Left lung (tissue), 10 donors: Measurements from ENCODE around the gene KANTR. TPM values are rescaled to one million over a fixed set of nuclear protein-coding genes. Genes with fewer than 3 reads are reported as not detected.

Source experiments
- ATAC-seq: fragments of 200-7000 bp; cut with Tn5 transposase; one replicate; pipeline ENCODE4 v1.9.1; 2020; ENCODE audit warnings: moderate library complexity
- DNase-seq, 4 donors: peaks; one replicate each; pipeline ENCODE4 v3.0.0-alpha.2; 2013 to 2020
- H3K27ac ChIP-seq, 2 donors: fragments of 200-600 bp; sonication (generic) in 1 of 2; one replicate each; pipeline versions ENCODE4 v1.5.0 to v1.8.0; 2020 to 2021
- H3K27me3 ChIP-seq, 2 donors: fragments of 200-600 bp; sonication (generic) in 1 of 2; one replicate each; pipeline versions ENCODE4 v1.5.0 to v1.8.0; 2020 to 2021
- H3K36me3 ChIP-seq, 2 donors: fragments of 200-600 bp; sonication (generic) in 1 of 2; one replicate each; pipeline versions ENCODE4 v1.5.0 to v1.8.0; 2020 to 2021
- H3K4me1 ChIP-seq, 2 donors: fragments of 200-600 bp; one replicate each; pipeline ENCODE4 v1.8.0; 2021
- H3K4me3 ChIP-seq, 2 donors: fragments of 200-600 bp; sonication (generic) in 1 of 2; one replicate each; pipeline versions ENCODE4 v1.5.0 to v1.8.0; 2020 to 2021; ENCODE audit warnings: mild to moderate bottlenecking in 1 of 2
- H3K9me3 ChIP-seq, 2 donors: fragments of 200-600 bp; sonication (generic) in 1 of 2; one replicate each; pipeline versions ENCODE4 v1.5.0 to v1.8.0; 2020 to 2021
- CTCF ChIP-seq, 2 donors: fragments of 200-600 bp; sonication (generic) in 1 of 2; IDR thresholded peaks; one replicate each; pipeline versions ENCODE4 v1.5.0 to v1.8.0; 2021; ENCODE audit warnings: antibody characterized with exemption in 2 of 2
- intact Hi-C, 2 donors: fragments of 100-400 bp; cut with DNase I; formaldehyde crosslinking; loops; one replicate each; pipeline versions ENCODE4 v1.11.2 to v1.14.2; 2022
- polyA plus RNA-seq, 6 donors: library from polyadenylated mRNA; unstranded; fragments of 120-200 nt; gene quantifications; one replicate each; pipeline ENCODE4 v1.2.1, GENCODE V29; 2013; ENCODE audit not compliant: insufficient read length in 6 of 6
- total RNA-seq, 2 donors: library from RNA; stranded (reverse); fragmentation: NEBNext Ultra II Directional; extraction: Animal tissue kit (Norgen Biotek cat#: 25700); gene quantifications; one replicate each; pipeline ENCODE4 v1.2.1, GENCODE V29; 2021
- donor health status: DM: no; HTN: yes; CAD: no.
- donor health status: DM: no; HTN: no; CAD: no.

Gene KANTR
- total and polyA plus RNA-seq, 8 donors = 7.8 to 41.3 (median 21.0) TPM

GRCh38 chrX:53125506-53125905, 31.6 kb downstream of the KANTR start:
- DNase-seq (no peak), ATAC-seq (no peak)
- Histone ChIP-seq H3K4me3 (no peak overlapping the region), H3K27me3 (peaks cover 0 to 9% of the 10 kb centered on the region in 2 donors), H3K27ac (no peak overlapping the region), H3K9me3 (no peaks in the 10 kb centered on the region), H3K36me3 (no peaks in the 10 kb centered on the region), H3K4me1 (no peaks in the 10 kb centered on the region)
- intact Hi-C loops = no loop called here
- TF ChIP-seq CTCF (IDR thresholded peaks at IDR 0.05) = no peak

- H3K27me3 ChIP-seq = peaks cover 0 to 9% of the 10 kb centered on the region in 2 donors
- ATAC-seq (no peak), DNase-seq (no peak)
- intact Hi-C loops = no loop called here
- H3K27ac ChIP-seq = no peak overlapping the region
- H3K4me3 ChIP-seq = no peak overlapping the region
- H3K9me3 ChIP-seq = no peaks in the 10 kb centered on the region
- no peaks in the 10 kb centered on the region for H3K4me1 ChIP-seq
- no peak for TF ChIP-seq CTCF (IDR thresholded peaks at IDR 0.05)
- H3K36me3 ChIP-seq = no peaks in the 10 kb centered on the region
These were observed 32.4 kb downstream of the KANTR start for GRCh38 chrX:53126377-53126776.

GRCh38 chrX:53128097-53128749, 34.3 kb downstream of the KANTR start:
- Histone ChIP-seq H3K27ac (no peak overlapping the region), H3K36me3 (no peaks in the 10 kb centered on the region), H3K9me3 (no peaks in the 10 kb centered on the region), H3K27me3 (peaks cover 0 to 9% of the 10 kb centered on the region in 2 donors), H3K4me3 (no peak overlapping the region), H3K4me1 (no peaks in the 10 kb centered on the region)
- intact Hi-C loops = no loop called here
- no peak for DNase-seq
- no peak for ATAC-seq
- TF ChIP-seq CTCF (IDR thresholded peaks at IDR 0.05) = no peak

- H3K27me3 ChIP-seq = peaks cover 0 to 4% of the 10 kb centered on the region in 2 donors
- no peaks in the 10 kb centered on the region for H3K4me1 ChIP-seq
- H3K36me3 ChIP-seq = no peaks in the 10 kb centered on the region
- no peak for DNase-seq
- no peak for ATAC-seq
- no peak for TF ChIP-seq CTCF (IDR thresholded peaks at IDR 0.05)
- intact Hi-C loops = no loop called here
- no peak overlapping the region for H3K4me3 ChIP-seq
- H3K9me3 ChIP-seq = no peaks in the 10 kb centered on the region
- no peak overlapping the region for H3K27ac ChIP-seq
These were observed 39.5 kb downstream of the KANTR start for GRCh38 chrX:53133400-53133799.

GRCh38 chrX:53135581-53135980, 41.6 kb downstream of the KANTR start:
- intact Hi-C loops = no loop called here
- ATAC-seq = no peak

More at GRCh38 chrX:53135581-53135980, 41.6 kb downstream of the KANTR start:
- H3K36me3 ChIP-seq = no peaks in the 10 kb centered on the region
- no peaks in the 10 kb centered on the region for H3K4me1 ChIP-seq
- H3K27ac ChIP-seq = no peak overlapping the region
- no peak overlapping the region for H3K4me3 ChIP-seq
- TF ChIP-seq CTCF (IDR thresholded peaks at IDR 0.05) = no peak
- no peaks in the 10 kb centered on the region for H3K9me3 ChIP-seq
- H3K27me3 ChIP-seq = no peaks in the 10 kb centered on the region
- DNase-seq = no peak
